Subcutaneous adipose tissue (tissue), 4 donors: Measurements from ENCODE around the gene SAE1. TPM values are rescaled to one million over a fixed set of nuclear protein-coding genes. Genes with fewer than 3 reads are reported as not detected.

Source experiments
- CTCF ChIP-seq: fragments of 450-650 bp; IDR thresholded peaks from one replicate; pipeline ENCODE4 v1.5.1; 2016; ENCODE audit warnings: low read depth, mild to moderate bottlenecking, control low read depth, antibody characterized with exemption, moderate library complexity
- total RNA-seq, 4 donors: library from RNA; depleted of rRNA; stranded (reverse); fragments of >200 nt; gene quantifications; one replicate each; pipeline ENCODE4 v1.1.0, GENCODE V29; 2016

Gene SAE1
- total RNA-seq, 4 donors from 2014 or later: 43.9 to 56.7 (median 51.4) TPM

GRCh38 chr19:47107202-47107952 lies 23.3 kb upstream of the SAE1 start:
- TF ChIP-seq CTCF: no peak

GRCh38 chr19:47107953-47108746 lies 22.5 kb upstream of the SAE1 start:
- no peak for TF ChIP-seq CTCF

GRCh38 chr19:47109177-47109540 lies 21.5 kb upstream of the SAE1 start:
- TF ChIP-seq CTCF: no peak

- no peak for TF ChIP-seq CTCF
Measured at GRCh38 chr19:47109541-47110375, 20.9 kb upstream of the SAE1 start.

- TF ChIP-seq CTCF: no peak
Measured at GRCh38 chr19:47110521-47111005, 20.1 kb upstream of the SAE1 start.

GRCh38 chr19:47111006-47111621 lies 19.5 kb upstream of the SAE1 start:
- no peak for TF ChIP-seq CTCF
